ENCODE results near the gene PCDHGC4. TPM values are rescaled to one million over a fixed set of nuclear protein-coding genes. Genes with fewer than 3 reads are reported as not detected.

PCDHGC4 gene
- total RNA-seq (2016; rRNA removed; fragmentation: Illumina TruSeq; extraction: Trizol) (0.07 TPM in 1 of 2 replicates, not detected in the other), polyA plus RNA-seq (2011; rRNA removed) (0.10 TPM in 1 of 2 replicates, not detected in the other), polyA minus RNA-seq (2011; rRNA and poly(A)+ RNA removed; ENCODE audit: low replicate concordance) (0.21 and 0.34 TPM in 2 replicates), Bru-seq, nascent RNA (percentile 32 among the genes with signal in this experiment), BruChase-seq, experiment 1, labeled RNA remaining after a 6-hour chase (percentile 17 among the genes with signal in this experiment), BruChase-seq, experiment 2, labeled RNA remaining after a 2-hour chase (percentile 27 among the genes with signal in this experiment)
- not detected in 2 replicates for total RNA-seq (2016; cell fraction: cytosol; rRNA removed; fragmentation: Illumina TruSeq; extraction: Trizol; ENCODE audit: low read depth)
- total RNA-seq (2016; cell fraction: insoluble cytoplasmic fraction; rRNA removed; fragmentation: Illumina TruSeq; extraction: Trizol): 0.11 TPM in 1 of 2 replicates, not detected in the other
- not detected in 2 replicates for total RNA-seq (2016; cell fraction: membrane; rRNA removed; fragmentation: Illumina TruSeq; extraction: Trizol)
- 0.44 and 0.47 TPM in 2 replicates for total RNA-seq (2016; cell fraction: nucleus; rRNA removed; fragmentation: Illumina TruSeq; extraction: Trizol)
- polyA plus RNA-seq (2011; cell fraction: cytosol; rRNA removed): not detected in 2 replicates
- 0.07 and 0.11 TPM in 2 replicates for polyA plus RNA-seq (2011; cell fraction: nucleus; rRNA removed)
- polyA plus RNA-seq (2012): not detected in 2 replicates
- not detected in 2 replicates for polyA plus RNA-seq (2016; cell fraction: cytosol; fragmentation: Illumina TruSeq; extraction: Trizol; ENCODE audit: low read depth)
- not detected in 2 replicates for polyA plus RNA-seq (2016; cell fraction: insoluble cytoplasmic fraction; fragmentation: Illumina TruSeq; extraction: Trizol; ENCODE audit: low read depth)
- not detected in 2 replicates for polyA plus RNA-seq (2016; cell fraction: membrane; fragmentation: Illumina TruSeq; extraction: Trizol; ENCODE audit: low read depth)
- not detected in 2 replicates for polyA plus RNA-seq (2016; cell fraction: nucleus; fragmentation: Illumina TruSeq; extraction: Trizol; ENCODE audit: insufficient read depth, low read depth)
- not detected in 2 replicates for polyA minus RNA-seq (2011; cell fraction: cytosol; rRNA and poly(A)+ RNA removed)
- polyA minus RNA-seq (2011; cell fraction: nucleus; rRNA and poly(A)+ RNA removed): 0.39 and 0.99 TPM in 2 replicates
- long read RNA-seq, experiment 1: 0 reads
- long read RNA-seq, experiment 2: 0 reads

GRCh38 chr5:141484641-141485311 is at the start of gene PCDHGC4:
Gene PCDHGC4 (plus strand): TSS chr5:141485030. CDS start chr5:141485174, 144 bp downstream.
- no peak for DNase-seq (ENCODE audit: low spot score)
- Histone ChIP-seq H3K79me2 (ENCODE audit: insufficient read depth, low read length) (no peaks in the 10 kb centered on the region), H3K4me3 (replicated peaks in 1 of 3; ENCODE audit: insufficient read depth in 1 of 3, low read depth in 2 of 3, low read length in 3 of 3) (no peak within 1 kb of the TSS; a peak in 1 of 6 replicates), H3K36me3 (replicated peaks in 1 of 2; ENCODE audit: control insufficient read depth in 1 of 2, insufficient read depth in 2 of 2, low read length in 2 of 2) (no peaks in the 10 kb centered on the region), H3K9ac (ENCODE audit: insufficient read depth, low read depth, low read length) (no peak within 1 kb of the TSS), H2AFZ (ENCODE audit: low read length) (no peak within 1 kb of the TSS), H3K9me3 (ENCODE audit: low read length) (no peaks in the 10 kb centered on the region), H3K27ac (ENCODE audit: extremely low read length, insufficient read depth, low read length) (no peak within 1 kb of the TSS), H3K4me2 (ENCODE audit: low read depth, low read length) (peak within 1 kb of the TSS; percentile 32; the same call in 1 of the 2 replicates), H4K20me1 (ENCODE audit: insufficient read depth, low read length) (no peaks in the 10 kb centered on the region), H3K27me3 (ENCODE audit: control insufficient read depth in 1 of 2, insufficient read depth in 2 of 2, low read length in 2 of 2) (peaks cover 3 to 33% of the 10 kb centered on the region in 2 experiments), H3K4me1 (ENCODE audit: insufficient read depth, low read length) (no peaks in the 10 kb centered on the region)
- BruUV-seq (replicated peaks): no TSS peak
- ATAC-seq: no peak
- no peak for FAIRE-seq
- in situ Hi-C loops (cut with HindIII; ENCODE audit: extremely low pct_ligation_motif_present, low pct_unique_long_range_greater_than_20kb): no loop called here
- TF ChIP-seq POGZ (CRISPR knock-in tag; IDR thresholded peaks at IDR 0.05) (no peak), ZNF136 (CRISPR knock-in tag; IDR thresholded peaks at IDR 0.05; ENCODE audit: low read depth) (no peak), FOXK2 (IDR thresholded peaks at IDR 0.05) (no peak), ZNF614 (CRISPR knock-in tag; IDR thresholded peaks at IDR 0.05; ENCODE audit: borderline replicate concordance) (no peak), ZNF652 (CRISPR knock-in tag; IDR thresholded peaks at IDR 0.05; ENCODE audit: borderline replicate concordance, low read depth) (peak; percentile 71)
- POLR2A ChIA-PET: no interaction called here
- CTCF ChIA-PET (ENCODE audit: low intra/inter-chr PET ratio, low total read pairs): no interaction called here
- WGBS (ENCODE audit: low lambda C conversion rate): 48% methylated on average over 23 of the region's 39 CpGs
- intact Hi-C loops (cut with micrococcal nuclease; ENCODE audit: unreplicated experiment): no loop called here

All from HepG2 (cell line).